NCI-H2107 treated with DMSO at 0.1 percent for 48 hours (cell line): ENCODE data around the gene AFDN.

Source experiments
- DNase-seq: peaks from one replicate; lab custom pipeline; 2025; ENCODE audit not compliant: unreplicated experiment; lab: John Stamatoyannopoulos, UW

AFDN gene

DNA sequence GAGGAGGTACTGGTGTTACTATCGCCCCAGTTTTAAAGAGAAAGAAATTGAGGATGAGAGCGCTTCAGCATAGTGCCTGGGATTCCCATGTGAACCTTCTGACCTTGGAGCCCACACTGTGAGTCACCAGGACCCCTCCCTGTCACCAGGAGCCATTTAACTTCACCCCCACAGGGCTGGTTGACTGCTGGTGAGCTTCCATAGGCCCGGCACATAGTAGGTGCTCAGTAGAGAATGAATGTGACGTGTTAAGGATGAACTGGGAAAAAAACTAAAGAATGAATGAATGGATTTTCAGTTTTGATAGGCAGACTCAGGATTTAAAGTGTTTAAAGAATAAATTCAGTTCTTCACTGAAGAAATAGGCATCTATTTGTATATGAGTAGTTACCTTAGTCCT, 117.4 kb downstream of the AFDN start:
- no peak for DNase-seq

DNA sequence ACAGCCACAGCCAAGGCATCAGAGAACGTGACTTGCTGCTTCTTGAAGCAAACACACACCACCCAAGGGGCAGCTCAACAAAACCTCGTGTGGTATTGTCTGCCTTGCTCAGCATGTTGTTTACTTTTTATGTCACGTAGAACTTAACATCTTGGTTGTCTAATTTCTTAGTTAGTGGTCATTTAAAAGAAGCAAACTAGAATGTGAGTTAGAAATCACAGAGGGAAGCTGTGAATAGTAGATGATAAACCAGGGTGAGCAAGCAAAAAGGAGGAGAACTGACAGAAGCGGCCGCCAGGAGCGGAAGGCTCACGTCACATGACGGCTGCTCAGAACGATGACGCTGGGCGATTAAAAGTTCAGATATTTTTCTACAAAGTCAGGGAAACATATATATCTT, 119.3 kb downstream of the AFDN start:
- DNase-seq, result no peak

DNA sequence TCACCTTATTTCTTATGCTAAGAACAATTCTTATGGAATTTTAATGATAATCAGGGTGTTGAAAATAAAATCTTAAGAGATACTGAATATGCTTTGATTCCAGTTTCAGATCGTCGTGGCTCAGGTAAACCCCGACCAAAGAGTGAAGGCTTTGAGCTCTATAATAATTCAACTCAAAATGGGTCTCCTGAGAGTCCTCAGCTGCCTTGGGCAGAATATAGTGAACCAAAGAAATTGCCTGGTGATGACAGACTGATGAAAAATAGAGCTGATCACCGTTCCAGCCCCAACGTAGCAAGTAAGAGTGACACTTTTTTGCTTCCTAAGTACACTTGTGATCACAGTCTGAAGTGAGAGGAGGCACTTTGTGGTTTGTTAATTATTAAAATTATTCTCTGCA, 119.9 kb downstream of the AFDN start:
- no peak for DNase-seq

DNA sequence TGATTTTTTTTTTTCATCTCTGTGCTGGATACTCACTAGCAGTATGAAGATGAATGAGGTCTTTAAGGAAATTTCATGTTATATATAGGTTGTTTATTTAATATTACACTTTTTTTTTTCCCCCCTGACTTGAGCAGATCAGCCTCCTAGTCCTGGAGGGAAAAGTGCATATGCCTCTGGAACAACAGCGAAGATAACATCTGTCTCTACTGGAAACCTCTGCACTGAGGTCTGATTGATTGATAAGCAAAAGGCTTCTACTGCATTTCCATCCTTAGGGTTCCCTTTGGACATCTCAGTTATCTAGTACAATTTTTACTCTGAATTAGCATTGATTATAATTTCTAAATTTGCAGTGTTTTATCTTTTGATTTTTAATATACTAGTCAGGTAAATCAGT, 121.0 kb downstream of the AFDN start:
- DNase-seq, result no peak

DNA sequence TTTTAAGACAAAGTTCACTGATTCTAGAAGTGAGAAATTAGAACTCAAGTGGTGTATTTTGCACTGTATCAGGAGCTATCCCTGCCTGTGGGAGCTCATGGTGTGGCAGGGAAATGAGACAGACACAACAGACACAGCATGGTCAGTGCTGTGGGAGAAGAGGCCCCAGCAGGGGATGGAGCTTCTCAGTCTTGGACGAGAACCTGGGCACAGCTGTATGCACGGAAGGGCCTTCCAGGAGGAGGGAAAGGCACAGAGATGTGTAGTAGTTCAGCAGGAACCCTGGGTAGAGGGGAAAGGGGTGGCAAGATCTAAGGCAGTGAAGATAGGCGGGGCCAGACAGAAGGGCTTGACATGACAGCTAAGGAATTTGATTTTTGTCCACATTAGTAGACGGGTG, 122.0 kb downstream of the AFDN start:
- DNase-seq, result no peak

DNA sequence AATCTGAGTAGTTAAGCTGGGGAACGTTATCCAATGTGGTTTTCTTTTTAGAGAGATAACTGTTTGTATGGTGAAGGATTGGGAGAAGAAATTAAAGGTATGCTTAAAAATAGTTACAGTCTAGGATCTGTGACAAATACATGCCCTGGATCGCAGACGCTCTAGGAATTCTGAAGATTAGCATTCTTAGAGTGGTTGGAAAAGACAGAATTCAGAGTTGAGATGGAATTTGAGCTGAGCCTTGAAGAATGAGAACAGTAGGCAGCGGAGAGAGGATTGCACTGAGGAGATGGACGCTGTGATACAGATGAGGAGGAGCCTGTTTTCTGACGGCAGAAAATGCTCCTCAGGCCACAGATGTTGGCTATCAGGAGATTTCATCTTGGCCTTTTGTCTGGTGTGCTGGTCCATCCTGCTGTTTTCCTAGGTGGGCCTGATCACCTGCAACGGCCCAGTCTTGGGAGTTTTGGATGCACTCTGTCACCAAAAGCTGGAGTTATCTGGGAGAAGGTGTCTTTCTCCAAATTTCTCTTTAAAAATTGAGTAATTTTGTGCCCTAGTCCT, 122.5 kb downstream of the AFDN start:
- DNase-seq, result no peak

DNA sequence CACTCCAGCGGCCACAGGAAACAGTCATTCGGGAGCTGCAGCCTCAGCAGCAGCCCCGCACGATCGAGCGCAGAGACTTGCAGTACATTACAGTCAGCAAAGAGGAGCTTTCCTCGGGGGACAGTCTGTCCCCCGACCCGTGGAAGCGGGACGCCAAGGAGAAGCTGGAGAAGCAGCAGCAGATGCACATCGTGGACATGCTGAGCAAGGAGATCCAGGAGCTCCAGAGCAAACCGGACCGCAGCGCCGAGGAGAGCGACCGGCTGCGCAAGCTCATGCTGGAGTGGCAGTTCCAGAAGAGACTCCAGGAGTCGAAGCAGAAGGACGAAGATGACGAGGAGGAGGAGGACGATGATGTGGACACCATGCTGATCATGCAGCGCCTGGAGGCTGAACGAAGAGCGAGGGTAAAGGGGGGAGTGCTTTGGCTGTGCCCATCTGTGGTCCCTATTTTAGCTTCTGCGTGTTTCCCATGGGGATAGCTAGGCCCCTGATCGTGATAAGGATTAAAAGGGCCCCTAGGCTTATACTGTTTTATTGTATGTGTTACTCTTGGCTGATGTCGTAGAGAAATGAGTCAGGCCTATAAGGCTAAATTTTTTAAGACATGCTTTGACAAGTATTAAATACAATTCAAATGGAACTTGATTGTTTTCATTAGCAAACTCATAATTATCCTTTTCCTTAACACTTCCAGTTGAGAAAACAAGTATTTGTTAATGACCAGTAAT, 125.2 kb downstream of the AFDN start:
- DNase-seq, result no peak

DNA sequence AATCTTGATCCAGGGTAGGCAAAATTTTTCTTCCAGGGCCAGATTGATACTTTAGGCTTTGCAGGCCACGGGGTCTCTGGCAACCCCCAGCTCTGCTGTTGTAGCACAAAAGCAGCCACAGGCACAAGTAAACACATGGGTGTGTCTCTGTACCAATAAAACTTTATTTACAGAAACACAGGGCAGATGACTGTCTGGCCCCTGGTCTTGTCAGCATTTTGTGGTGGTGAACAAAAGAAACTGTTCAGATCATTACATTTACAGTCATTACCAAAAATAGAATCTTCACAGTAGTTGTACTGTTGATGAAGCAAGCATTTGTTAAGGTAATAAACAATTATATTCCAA, 125.8 kb downstream of the AFDN start:
- no peak for DNase-seq

DNA sequence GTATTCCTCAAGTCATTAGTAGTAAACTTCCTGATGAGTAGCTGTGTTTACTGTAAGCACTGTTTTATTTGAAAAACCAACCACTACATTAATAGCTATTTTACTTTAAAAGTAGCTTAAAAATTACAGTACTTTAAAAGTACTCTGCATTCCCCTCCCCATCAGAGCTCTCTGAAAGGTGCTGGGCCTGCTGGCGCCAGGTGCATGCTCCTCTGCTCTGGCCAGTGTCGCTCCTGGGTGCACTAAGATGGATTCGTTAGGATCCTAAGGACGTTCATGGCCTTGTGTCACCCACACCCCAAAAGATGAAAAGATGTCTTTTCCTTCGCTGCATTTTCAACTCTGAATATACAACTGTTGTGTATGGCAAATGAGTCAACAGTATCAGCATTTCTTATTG, 126.8 kb downstream of the AFDN start:
- no peak for DNase-seq

DNA sequence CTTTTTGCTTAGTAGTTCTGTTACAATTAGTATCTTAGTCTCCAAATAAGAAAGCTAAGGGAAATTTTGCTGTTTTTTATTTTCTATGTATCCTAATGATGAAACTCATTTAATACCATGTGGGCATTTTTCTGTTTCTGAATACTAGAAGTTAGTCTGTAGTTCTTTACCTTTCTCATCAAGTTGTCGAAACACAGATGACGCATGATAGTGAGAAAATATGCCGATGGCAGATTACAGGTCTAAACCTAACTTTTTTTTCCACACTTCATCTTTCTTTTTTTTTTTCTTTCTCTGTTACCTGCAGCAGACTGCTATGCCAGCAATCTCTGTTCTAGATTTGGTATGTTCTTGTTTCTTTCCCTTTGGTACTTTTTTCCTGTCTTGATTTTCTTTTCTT, 127.4 kb downstream of the AFDN start:
- no peak for DNase-seq

DNA sequence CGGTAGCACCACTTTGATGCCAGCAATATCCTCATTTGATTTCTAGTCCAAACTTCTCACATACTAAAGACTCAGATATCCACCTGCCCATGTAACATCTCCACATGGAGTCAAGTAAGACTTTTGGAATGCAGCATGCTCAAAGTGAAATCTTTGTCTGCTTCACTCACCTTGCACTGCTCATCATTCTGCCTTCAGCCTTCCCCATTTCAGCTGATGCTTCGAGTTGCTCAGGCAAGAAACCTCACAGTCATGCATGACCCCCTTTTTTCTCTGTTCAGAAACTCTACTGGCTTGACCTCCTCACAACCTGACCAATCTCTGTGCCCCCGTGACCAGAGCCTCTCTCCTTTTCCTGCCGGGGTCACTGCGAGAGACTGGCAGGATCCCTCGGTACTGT, 129.8 kb downstream of the AFDN start:
- no peak for DNase-seq

DNA sequence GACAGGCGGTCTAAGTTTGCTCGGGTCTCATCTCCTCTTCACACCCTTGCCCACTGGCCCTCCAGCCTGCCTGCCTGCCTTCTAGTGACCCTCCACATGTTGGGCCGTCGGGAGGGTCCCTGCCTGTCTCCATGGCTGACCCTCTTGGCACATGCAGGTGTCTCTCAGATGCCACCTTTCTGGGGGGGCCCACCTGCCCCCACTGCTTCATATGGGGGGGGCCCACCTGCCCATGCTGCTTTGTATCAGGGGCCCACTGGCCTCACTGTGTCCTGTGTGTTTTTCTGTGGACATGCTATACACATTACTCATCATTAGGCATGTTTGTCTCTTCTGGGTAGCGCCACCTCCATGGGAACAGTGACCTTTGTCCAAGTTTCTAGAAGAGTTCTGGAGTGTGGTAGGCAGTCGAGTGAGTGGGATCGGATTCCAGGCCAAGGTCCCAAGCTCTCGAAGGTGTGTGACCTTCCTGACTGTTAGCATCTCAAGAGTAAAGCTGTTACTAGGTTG, 130.3 kb downstream of the AFDN start:
- no peak for DNase-seq

DNA sequence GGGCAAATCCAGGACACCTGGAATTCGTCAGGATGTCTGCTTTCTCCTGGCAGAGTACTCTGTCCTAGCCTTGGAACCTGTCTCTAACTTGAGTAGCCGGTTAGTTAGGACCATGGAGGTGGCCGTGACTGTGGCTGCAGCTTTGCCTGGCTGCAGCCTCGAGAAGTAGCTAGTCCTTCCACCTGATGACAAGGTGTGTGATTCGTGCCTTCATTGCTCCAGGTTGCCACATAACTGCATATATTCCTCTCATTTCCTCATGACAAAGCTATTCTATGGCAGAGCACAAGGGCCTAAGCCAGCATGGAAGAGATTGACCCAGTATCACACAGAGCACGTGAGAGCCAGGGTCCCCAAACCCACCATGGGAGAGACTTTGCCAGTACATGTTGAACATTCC, 130.9 kb downstream of the AFDN start:
- DNase-seq, result no peak

DNA sequence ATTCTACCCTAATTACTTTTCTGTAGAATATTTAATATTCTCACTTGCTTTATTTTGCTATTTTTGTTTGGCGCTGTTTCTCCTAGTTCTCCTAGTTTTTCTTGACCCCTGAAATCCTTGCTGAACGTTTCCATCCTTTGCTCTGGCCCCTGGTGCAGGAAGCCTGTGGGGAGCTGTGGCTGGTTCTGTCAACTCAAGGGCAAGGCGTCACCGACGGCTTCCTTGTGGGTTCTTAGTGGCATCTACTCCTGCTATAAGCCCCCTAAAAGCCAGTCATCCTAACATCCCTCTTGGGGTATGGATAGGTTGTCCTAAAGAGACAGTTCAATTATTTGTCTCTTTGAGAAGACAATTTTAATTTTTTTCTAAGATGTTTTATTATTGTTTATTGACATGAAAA, 133.9 kb downstream of the AFDN start:
- DNase-seq, result no peak

DNA sequence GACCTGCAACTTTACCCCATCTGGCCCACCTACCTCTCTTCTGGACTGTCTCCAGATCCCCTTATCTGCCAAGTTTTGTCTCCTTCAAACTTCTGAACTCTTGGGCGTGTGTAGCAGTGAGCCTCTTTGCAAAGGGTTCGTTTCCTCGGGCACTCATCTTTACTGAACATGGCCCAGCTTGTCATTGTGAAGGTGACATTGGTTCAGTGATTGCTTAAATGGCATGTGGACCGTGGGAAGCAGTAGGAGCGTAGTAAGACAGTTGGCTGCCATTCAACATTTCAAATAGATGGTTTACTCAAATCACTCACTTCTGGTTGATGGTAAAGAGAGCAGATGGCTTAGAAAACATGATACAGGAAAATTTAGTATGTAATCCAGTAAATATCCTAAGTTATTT, 136.0 kb downstream of the AFDN start:
- DNase-seq, result no peak

DNA sequence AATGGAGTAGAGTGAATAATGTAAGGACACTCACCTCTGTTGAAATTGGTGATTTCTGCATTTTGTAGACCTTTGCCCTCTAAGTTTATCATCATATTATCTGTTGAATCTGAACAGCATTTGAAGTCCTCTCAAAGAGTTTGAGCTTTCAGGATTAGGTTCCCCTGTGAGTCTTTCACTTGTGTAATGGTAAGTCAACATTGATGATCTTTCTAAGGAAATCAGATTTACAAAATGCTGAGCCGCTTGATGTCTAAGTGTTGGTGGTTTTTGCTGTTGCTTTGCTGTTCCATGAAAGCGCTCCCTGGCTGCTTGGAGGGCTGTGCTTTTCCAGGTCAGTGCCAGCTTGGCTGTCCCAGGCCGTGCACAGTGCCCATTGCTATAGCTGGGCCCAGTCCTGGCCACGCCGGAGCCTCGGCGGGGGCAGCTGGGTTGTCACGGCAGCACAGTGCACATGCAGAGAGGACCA, 136.9 kb downstream of the AFDN start:
- no peak for DNase-seq

DNA sequence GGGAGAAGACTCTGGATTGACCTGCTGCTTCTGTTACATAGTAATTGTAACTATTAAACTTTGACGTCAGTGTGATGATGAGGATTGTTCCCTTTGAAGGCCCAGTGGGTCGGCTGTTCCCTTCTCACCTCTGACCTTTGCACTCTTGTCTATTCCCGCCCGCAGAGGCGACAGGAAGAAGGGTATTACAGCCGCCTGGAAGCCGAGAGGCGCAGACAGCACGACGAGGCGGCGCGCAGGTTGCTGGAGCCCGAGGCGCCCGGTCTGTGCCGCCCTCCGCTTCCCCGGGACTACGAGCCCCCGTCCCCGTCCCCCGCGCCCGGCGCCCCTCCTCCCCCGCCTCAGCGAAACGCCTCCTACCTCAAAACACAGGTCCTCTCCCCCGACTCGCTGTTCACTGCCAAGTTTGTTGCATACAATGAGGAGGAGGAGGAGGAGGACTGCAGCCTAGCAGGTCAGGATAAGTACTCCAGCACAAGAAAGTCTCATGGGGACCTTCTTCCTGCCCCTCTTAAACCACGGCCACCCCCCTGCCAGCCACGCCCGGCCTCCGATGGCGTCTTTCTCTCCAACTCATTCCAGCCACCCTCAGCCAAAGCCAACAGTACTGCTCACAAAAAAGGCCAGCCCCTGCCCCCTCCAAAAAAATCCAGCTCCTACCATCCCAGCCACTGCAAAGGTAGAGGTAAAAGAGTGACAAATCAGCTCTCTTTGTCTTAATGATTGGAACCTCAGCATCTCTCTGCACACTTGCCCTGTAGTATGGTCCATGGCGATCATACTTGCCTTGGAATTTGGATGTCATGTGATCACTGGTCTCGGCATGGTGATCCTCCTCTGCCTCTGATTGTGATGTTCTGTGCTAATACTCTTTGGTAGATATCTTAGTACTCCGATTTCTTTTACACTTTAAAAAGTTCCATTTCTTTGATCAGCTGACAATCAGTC, 139.2 kb downstream of the AFDN start:
- DNase-seq, result no peak

DNA sequence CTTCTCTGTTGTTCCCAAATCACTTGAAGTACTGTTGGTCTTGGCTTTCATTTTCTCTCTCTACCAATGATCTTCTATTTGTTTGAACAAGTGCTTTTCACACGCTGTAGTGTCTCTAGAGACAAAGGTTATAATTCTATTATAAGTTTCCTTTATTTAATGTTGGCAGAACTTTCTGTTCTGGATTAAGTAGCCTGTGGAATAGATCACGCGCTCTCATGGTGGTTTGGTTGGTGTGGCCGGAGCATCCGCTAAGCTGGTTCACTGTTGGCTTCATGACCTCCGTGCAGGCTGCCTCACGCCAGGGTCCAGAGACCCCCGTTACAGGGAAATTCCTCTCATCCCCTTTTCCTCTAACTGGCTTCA, 139.8 kb downstream of the AFDN start:
- DNase-seq, result no peak

DNA sequence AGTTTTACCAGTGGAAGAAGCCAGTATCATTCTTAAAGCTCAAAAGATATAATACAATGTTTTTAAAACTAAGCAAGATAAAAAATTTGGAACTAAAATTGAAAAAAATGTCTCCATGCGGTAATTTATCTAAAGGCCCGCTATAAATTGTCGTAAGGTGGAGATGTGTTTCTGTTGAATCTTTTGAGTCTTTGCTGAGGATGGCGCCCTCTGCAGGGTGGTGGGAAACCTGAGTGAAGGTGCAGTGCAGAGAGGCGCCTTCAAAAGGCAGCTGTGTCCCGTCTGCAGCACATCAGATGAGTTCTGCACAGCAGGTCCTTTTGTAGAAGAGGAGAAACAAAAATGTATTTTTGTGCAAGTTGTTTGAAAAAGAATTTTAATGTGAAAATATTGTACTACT, 141.4 kb downstream of the AFDN start:
- DNase-seq, result no peak

DNA sequence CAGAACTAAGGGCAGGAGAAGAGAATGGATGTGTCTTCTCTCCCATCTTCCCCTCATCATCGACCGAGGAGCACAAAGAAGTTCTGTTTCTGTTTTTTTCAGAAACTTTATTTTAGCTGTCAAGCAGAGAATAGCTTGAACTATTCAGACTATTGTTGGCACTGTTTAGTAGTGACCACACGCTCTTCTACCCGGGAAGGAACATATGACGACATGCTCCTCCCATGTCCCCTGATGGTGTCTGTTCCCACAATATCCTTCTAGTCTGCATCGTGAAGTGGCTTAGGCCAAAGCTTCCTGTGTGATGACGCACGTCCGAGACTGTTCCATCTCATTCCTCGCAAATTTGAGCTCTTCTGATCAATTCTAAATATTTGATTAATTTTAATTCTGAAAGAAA, 143.5 kb downstream of the AFDN start:
- DNase-seq, result no peak

DNA sequence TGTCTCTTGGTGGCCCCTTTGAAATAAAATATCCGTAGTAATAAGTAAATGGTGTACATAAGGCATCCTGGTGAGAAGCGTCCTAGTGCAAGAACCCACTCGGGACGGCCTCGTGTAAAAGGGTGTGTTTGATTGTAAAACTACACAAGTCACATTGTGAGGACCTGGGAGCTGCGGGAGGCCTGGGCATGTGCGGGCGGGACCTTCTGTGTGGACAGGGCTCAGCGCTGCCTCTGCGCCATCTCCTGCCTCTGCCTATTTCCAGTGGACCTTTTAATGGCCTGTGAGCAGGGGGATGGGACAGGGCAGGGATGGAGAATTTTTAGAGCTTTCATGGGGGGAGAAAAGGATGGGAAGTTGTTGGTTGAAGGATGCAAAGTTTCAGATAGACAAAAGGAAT, 145.5 kb downstream of the AFDN start:
- no peak for DNase-seq
